Brain microvascular endothelial cell (primary cell): ENCODE data around the gene VIL1.

Experiments used
- DNase-seq: peaks from one replicate; pipeline ENCODE4 v3.0.0-alpha.2; 2020
- H3K27ac ChIP-seq: fragments of 250-450 bp; sonication (Bioruptor Pico); 2 replicates; pipeline ENCODE4 v1.5.1; 2020; ENCODE audit warnings: mild to moderate bottlenecking, moderate library complexity
- H3K27me3 ChIP-seq: fragments of 250-450 bp; sonication (Bioruptor Pico); replicated peaks from 2 replicates; pipeline ENCODE4 v1.5.1; 2020; ENCODE audit warnings: mild to moderate bottlenecking
- H3K36me3 ChIP-seq: fragments of 250-450 bp; sonication (Bioruptor Pico); replicated peaks from 2 replicates; pipeline ENCODE4 v1.5.1; 2020; ENCODE audit warnings: mild to moderate bottlenecking
- H3K4me3 ChIP-seq: 2 replicates; pipeline ENCODE4 v1.5.1; 2011; ENCODE audit warnings: low read depth, mild to moderate bottlenecking, control low read depth, low read length, moderate library complexity
- CTCF ChIP-seq: IDR thresholded peaks from 2 replicates; pipeline ENCODE4 v1.5.1; 2011; ENCODE audit warnings: low read depth, mild to moderate bottlenecking, moderate library complexity, low read length, control low read depth, inconsistent platforms; ENCODE audit errors: missing control alignments
- in situ Hi-C: cut with HindIII; loops from 2 replicates; pipeline ENCODE4 v1.10.0; 2017; ENCODE audit warnings: low sequenced_read_pairs, low pct_ligation_motif_present

Gene VIL1

GRCh38 chr2:218418717-218419458 is at the start of gene VIL1:
TSS of gene VIL1 (plus strand) at chr2:218419123. CDS start at chr2:218423779, 4,656 bp downstream.
- DNase-seq = no peak
- Histone ChIP-seq H3K4me3 (no peak within 1 kb of the TSS), H3K27me3 (no peaks in the 10 kb centered on the region), H3K27ac (no peak within 1 kb of the TSS), H3K36me3 (no peaks in the 10 kb centered on the region)
- no peak for TF ChIP-seq CTCF
- in situ Hi-C loops = no loop called here

GRCh38 chr2:218369330-218369729 is 49.6 kb upstream of the VIL1 start:
- Histone ChIP-seq H3K27ac (no peak overlapping the region), H3K27me3 (no peaks in the 10 kb centered on the region), H3K4me3 (no peak overlapping the region), H3K36me3 (no peaks in the 10 kb centered on the region)
- no peak for TF ChIP-seq CTCF
- DNase-seq = no peak
- in situ Hi-C loops = no loop called here

GRCh38 chr2:218370410-218371063 is 48.4 kb upstream of the VIL1 start:
- DNase-seq = no peak
- no peaks in the 10 kb centered on the region for H3K27me3 ChIP-seq
- no peak overlapping the region for H3K4me3 ChIP-seq
- in situ Hi-C loops = no loop called here
- no peak overlapping the region for H3K27ac ChIP-seq
- no peaks in the 10 kb centered on the region for H3K36me3 ChIP-seq
- TF ChIP-seq CTCF = no peak

GRCh38 chr2:218371983-218372350 is 47.0 kb upstream of the VIL1 start:
- TF ChIP-seq CTCF = no peak
- Histone ChIP-seq H3K27me3 (no peaks in the 10 kb centered on the region), H3K36me3 (no peaks in the 10 kb centered on the region), H3K4me3 (no peak overlapping the region), H3K27ac (no peak overlapping the region)
- no peak for DNase-seq
- in situ Hi-C loops = no loop called here

- H3K27me3 ChIP-seq = no peaks in the 10 kb centered on the region
- TF ChIP-seq CTCF = no peak
- H3K4me3 ChIP-seq = no peak overlapping the region
- DNase-seq = no peak
- no peak overlapping the region for H3K27ac ChIP-seq
- no peaks in the 10 kb centered on the region for H3K36me3 ChIP-seq
- in situ Hi-C loops = no loop called here
Measured at GRCh38 chr2:218374795-218375194, 44.1 kb upstream of the VIL1 start.
